Left ventricle myocardium inferior (tissue), 1 donor: ENCODE measurements around the gene PNMA6E. TPM values are rescaled to one million over a fixed set of nuclear protein-coding genes. Genes with fewer than 3 reads are reported as not detected.
"Not testable (repeated sequence)": the region's sequence is repeated elsewhere in the genome, so short reads cannot be mapped to it uniquely, and the experiment has no call there.

Experiments
- DNase-seq: peaks from one replicate; pipeline ENCODE4 v3.0.0-alpha.2; 2020
- H3K27ac ChIP-seq: fragments of 200-600 bp; replicated peaks from 2 replicates; pipeline ENCODE4 v1.8.0; 2021
- H3K27me3 ChIP-seq: fragments of 200-600 bp; 2 replicates; pipeline ENCODE4 v1.8.0; 2021; ENCODE audit warnings: low read depth
- H3K36me3 ChIP-seq: fragments of 200-600 bp; 2 replicates; pipeline ENCODE4 v1.8.0; 2021
- H3K4me1 ChIP-seq: fragments of 200-600 bp; 2 replicates; pipeline ENCODE4 v1.8.0; 2021
- H3K4me3 ChIP-seq: fragments of 200-600 bp; 2 replicates; pipeline ENCODE4 v1.8.0; 2021; ENCODE audit warnings: mild to moderate bottlenecking, moderate library complexity
- H3K9me3 ChIP-seq: fragments of 200-600 bp; replicated peaks from 2 replicates; pipeline ENCODE4 v1.8.0; 2021
- CTCF ChIP-seq: fragments of 200-600 bp; IDR thresholded peaks from 2 replicates; pipeline ENCODE4 v1.8.0; 2021; ENCODE audit warnings: antibody characterized with exemption, mild to moderate bottlenecking, borderline replicate concordance
- intact Hi-C: fragments of 100-400 bp; cut with micrococcal nuclease; formaldehyde crosslinking; loops from one replicate; pipeline ENCODE4 v1.11.0; 2022
- total RNA-seq: library from RNA; stranded (reverse); fragmentation: NEBNext Ultra II Directional; extraction: Animal tissue kit (Norgen Biotek cat#: 25700); gene quantifications from one replicate; pipeline ENCODE4 v1.2.1, GENCODE V29; 2021
- donor health status: DM: no; HTN: yes; CAD: no; lungs with severe emphysema.

The PNMA6E gene
- total RNA-seq, 1 donor from 2014 or later: not detected

DNA sequence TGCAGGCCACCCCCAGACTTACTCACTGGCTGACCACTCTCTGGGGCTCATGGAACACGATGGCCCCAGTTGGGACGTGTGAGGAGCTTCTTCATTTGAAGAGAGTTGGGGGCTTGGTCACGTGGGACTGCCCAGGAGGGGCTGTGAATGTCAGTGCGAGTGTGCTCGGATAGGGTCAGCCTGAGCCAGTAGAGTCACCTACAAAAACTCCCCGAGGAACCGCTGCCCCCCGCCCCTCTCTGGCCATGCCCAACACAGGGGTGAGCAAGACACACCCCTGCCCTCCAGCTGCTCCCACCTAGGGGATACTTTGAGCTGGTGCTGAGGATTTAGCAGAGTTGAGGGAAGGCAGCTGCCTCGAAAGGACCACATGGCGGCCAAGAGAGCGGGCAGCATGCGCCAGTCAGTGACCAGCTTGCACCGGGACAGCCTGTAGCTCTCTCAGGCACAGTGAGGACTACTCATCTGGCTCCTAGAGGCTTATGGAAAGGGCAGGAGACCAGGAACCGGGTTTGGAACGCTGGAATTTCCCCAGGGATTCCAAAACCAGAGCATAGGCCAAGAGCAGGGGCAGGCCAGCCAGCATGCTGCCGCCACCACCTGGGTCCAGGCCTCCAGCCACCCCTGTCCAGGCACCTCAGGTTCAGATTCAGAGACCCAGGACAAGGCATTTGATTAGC lies 8.4 kb downstream of the PNMA6E start:
- intact Hi-C loops: no loop called here
- no peak for DNase-seq
- H3K27me3 ChIP-seq: no peaks in the 10 kb centered on the region
- H3K4me3 ChIP-seq: no peak overlapping the region
- H3K36me3 ChIP-seq: no peaks in the 10 kb centered on the region
- H3K27ac ChIP-seq: no peak overlapping the region
- no peak for TF ChIP-seq CTCF
- no peaks in the 10 kb centered on the region for H3K9me3 ChIP-seq
- H3K4me1 ChIP-seq: no peaks in the 10 kb centered on the region

DNA sequence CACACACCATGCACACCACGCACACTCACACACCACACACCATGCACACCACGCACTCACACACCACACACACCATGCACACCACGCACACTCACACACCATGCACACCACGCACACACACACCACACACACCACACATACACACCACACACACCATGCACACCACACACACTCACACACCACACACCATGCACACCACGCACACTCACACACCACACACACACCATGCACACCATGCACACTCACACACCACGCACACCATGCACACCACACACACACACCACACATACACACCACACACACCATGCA lies 11.7 kb downstream of the PNMA6E start:
- H3K9me3 ChIP-seq, H3K4me3 ChIP-seq, intact Hi-C loops, H3K4me1 ChIP-seq, H3K27ac ChIP-seq, H3K27me3 ChIP-seq, H3K36me3 ChIP-seq, DNase-seq: not testable (repeated sequence)

DNA sequence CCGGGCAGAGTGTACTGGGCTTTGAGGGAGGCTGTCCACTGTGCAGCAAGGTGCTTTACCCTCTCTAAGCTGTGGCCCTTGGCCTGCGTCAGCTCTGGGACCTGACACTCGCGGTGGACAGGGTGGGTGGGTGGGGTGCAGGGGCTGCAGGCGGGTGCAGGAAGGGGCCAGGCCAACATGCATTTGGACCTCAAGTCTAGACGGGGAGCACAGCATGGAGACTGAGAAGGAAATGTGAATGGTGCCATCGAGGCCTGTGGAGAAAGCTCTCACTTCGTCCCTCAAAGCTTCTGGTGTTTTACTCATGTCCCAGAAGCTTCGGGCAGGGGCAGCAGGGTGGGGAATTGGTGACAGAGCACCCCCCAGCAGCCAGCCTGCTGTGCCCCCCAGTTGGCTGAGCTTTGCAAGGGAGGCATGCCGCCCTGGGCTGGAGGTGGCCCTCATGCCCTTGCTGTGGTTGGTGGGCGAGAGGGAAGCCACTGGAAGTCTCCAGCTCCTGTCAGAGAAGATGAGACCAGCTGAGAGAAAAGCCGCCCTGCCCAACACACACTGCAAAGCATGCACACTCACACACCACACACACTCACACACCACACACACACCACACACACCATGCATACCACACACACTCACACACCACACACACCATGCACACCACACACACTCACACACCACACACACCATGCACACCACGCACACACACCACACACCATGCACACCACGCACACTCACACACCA lies 12.3 kb downstream of the PNMA6E start:
- no peaks in the 10 kb centered on the region for H3K9me3 ChIP-seq
- H3K4me1 ChIP-seq: no peaks in the 10 kb centered on the region
- no peak overlapping the region for H3K4me3 ChIP-seq
- intact Hi-C loops: no loop called here
- H3K27me3 ChIP-seq: no peaks in the 10 kb centered on the region
- H3K36me3 ChIP-seq: no peaks in the 10 kb centered on the region
- no peak for TF ChIP-seq CTCF
- H3K27ac ChIP-seq: no peak overlapping the region
- no peak for DNase-seq

GRCh38 chrX:153387987-153388721 lies 13.0 kb downstream of the PNMA6E start:
- no peaks in the 10 kb centered on the region for H3K36me3 ChIP-seq
- no peak overlapping the region for H3K27ac ChIP-seq
- H3K4me3 ChIP-seq: no peak overlapping the region
- TF ChIP-seq CTCF: no peak
- no peak for DNase-seq
- intact Hi-C loops: no loop called here
- no peaks in the 10 kb centered on the region for H3K27me3 ChIP-seq
- no peaks in the 10 kb centered on the region for H3K4me1 ChIP-seq
- no peaks in the 10 kb centered on the region for H3K9me3 ChIP-seq

DNA sequence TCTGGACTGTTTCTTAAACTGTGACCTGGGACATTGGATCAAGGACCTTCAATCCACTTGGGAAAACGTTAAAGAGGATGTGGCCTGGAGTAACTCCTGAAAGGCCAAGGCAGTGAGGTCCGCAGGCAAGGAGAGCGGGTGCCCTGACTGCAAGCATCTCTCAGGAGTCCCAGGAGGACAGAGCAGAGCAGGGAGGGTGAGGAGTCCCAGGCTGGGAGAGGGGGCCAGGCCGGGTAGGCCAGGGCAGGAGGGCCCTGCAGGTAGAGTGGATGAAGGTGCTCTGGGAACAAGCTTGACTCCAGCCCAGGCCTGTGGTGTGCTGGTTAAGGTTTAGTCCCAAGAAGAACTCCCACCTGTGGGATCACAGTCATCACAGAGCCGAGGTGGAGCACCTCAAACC lies 13.8 kb downstream of the PNMA6E start:
- Histone ChIP-seq H3K27ac (no peak overlapping the region), H3K27me3 (no peaks in the 10 kb centered on the region), H3K36me3 (no peaks in the 10 kb centered on the region), H3K4me1 (no peaks in the 10 kb centered on the region), H3K4me3 (no peak overlapping the region), H3K9me3 (no peaks in the 10 kb centered on the region)
- no peak for DNase-seq
- no peak for TF ChIP-seq CTCF
- intact Hi-C loops: no loop called here

- intact Hi-C loops: no loop called here
- Histone ChIP-seq H3K4me3 (no peak overlapping the region), H3K27me3 (no peaks in the 10 kb centered on the region), H3K36me3 (no peaks in the 10 kb centered on the region), H3K9me3 (no peaks in the 10 kb centered on the region), H3K27ac (no peak overlapping the region), H3K4me1 (peaks cover 3% of the 10 kb centered on the region)
- no peak for DNase-seq
- no peak for TF ChIP-seq CTCF
Observed at GRCh38 chrX:153386097-153386496, 15.1 kb downstream of the PNMA6E start.

GRCh38 chrX:153384973-153385372 lies 16.2 kb downstream of the PNMA6E start:
- H3K4me3 ChIP-seq, intact Hi-C loops, H3K27ac ChIP-seq, H3K36me3 ChIP-seq, H3K27me3 ChIP-seq, H3K9me3 ChIP-seq, H3K4me1 ChIP-seq, DNase-seq: not testable (repeated sequence)
